ENCODE results near the gene TENT5C. TPM values are rescaled to one million over a fixed set of nuclear protein-coding genes. Genes with fewer than 3 reads are reported as not detected.

Gene TENT5C
- total and polyA plus RNA-seq, 2 of the 13 experiments (the other 11 are each of a cell fraction or from before 2014, with no cell fraction given) = 0.02 to 0.38 TPM

- TF ChIP-seq KMT2B (CRISPR knock-in tag; IDR thresholded peaks at IDR 0.05) (no peak), ZNF766 (CRISPR knock-in tag; IDR thresholded peaks at IDR 0.05; ENCODE audit: borderline replicate concordance) (no peak), POGZ (CRISPR knock-in tag; IDR thresholded peaks at IDR 0.05) (no peak), SKIL (CRISPR knock-in tag; IDR thresholded peaks at IDR 0.05; ENCODE audit: borderline replicate concordance) (no peak), NFKB2 (CRISPR knock-in tag; IDR thresholded peaks at IDR 0.05; ENCODE audit: borderline replicate concordance) (no peak), GABPB1 (CRISPR knock-in tag; IDR thresholded peaks at IDR 0.05) (no peak), ZNF709 (CRISPR knock-in tag; IDR thresholded peaks at IDR 0.05) (no peak), PTBP1 (IDR thresholded peaks at IDR 0.05; ENCODE audit: low read depth, low read length, poor library complexity, severe bottlenecking) (no peak), RBM22 (optimal IDR thresholded peaks at IDR 0.05; ENCODE audit: low read length) (no peak), KLF16 (CRISPR knock-in tag; IDR thresholded peaks at IDR 0.05) (no peak)
- Histone ChIP-seq H4K20me1 (ENCODE audit: insufficient read depth, low read length) (no peaks in the 10 kb centered on the region), H3K4me2 (ENCODE audit: low read depth, low read length) (no peak overlapping the region), H2AFZ (ENCODE audit: low read length) (no peak overlapping the region), H3K27me3 (ENCODE audit: control insufficient read depth in 1 of 2, insufficient read depth in 2 of 2, low read length in 2 of 2) (peaks cover 0 to 1% of the 10 kb centered on the region in 2 experiments; a peak in 3 of 5 replicates), H3K9me3 (ENCODE audit: low read length) (no peaks in the 10 kb centered on the region), H3K9ac (ENCODE audit: insufficient read depth, low read depth, low read length) (no peak overlapping the region), H3K4me3 (replicated peaks in 1 of 3; ENCODE audit: insufficient read depth in 1 of 3, low read depth in 2 of 3, low read length in 3 of 3) (no peak overlapping the region), H3K36me3 (replicated peaks in 1 of 2; ENCODE audit: control insufficient read depth in 1 of 2, insufficient read depth in 2 of 2, low read length in 2 of 2) (no peaks in the 10 kb centered on the region), H3K79me2 (ENCODE audit: insufficient read depth, low read length) (no peaks in the 10 kb centered on the region), H3K4me1 (ENCODE audit: insufficient read depth, low read length) (peaks cover 20% of the 10 kb centered on the region), H3K27ac (ENCODE audit: extremely low read length, insufficient read depth, low read length) (no peak overlapping the region)
- intact Hi-C loops (cut with micrococcal nuclease; ENCODE audit: unreplicated experiment) = no loop called here
- no peak for FAIRE-seq
- in situ Hi-C loops (cut with HindIII; ENCODE audit: extremely low pct_ligation_motif_present, low pct_unique_long_range_greater_than_20kb) = no loop called here
- ChIA-PET CTCF (ENCODE audit: low intra/inter-chr PET ratio, low total read pairs) (no interaction called here), POLR2A (no interaction called here)
- no peak for DNase-seq (ENCODE audit: low spot score)
- no TSS peak for BruUV-seq (replicated peaks)
- ATAC-seq = no peak
- WGBS (ENCODE audit: low lambda C conversion rate) = 15% methylated on average over 4 of the region's 4 CpGs
Measured at GRCh38 chr1:117578466-117578865, 27.4 kb upstream of the TENT5C start.

Measured in HepG2 (cell line).